ENCODE data around the gene GPR153.
A peak's percentile ranks its signal among the peaks of the same experiment; 100 is the strongest.

The GPR153 gene

DNA sequence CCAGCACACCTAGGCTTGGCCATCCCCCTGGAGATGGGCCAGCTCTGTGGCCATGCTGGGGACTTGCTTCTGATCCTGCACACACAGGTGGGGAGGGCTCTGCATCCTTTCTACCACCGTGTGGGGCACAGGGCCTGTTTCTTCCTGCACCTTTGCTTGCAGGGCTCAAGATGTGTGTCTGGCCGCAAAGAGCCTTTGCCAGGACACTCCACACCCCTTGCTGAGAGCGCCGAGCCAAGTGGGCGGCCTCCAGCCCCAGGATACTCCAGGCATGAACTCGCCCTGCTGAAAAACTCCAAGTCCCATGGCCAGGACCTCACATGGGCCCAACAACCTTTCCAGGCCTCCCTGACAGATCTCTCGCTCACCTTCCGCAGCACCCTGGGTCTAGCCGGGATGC is 11.6 kb upstream of the GPR153 start:
- H3K27ac ChIP-seq: peak overlapping the region; percentile 54
- ChIA-PET POLR2A (ENCODE audit: low non-redundant PET) (no interaction called here), CTCF (no interaction called here)
- no peak for DNase-seq (ENCODE audit: low spot score)
- TF ChIP-seq, protein P1, sequence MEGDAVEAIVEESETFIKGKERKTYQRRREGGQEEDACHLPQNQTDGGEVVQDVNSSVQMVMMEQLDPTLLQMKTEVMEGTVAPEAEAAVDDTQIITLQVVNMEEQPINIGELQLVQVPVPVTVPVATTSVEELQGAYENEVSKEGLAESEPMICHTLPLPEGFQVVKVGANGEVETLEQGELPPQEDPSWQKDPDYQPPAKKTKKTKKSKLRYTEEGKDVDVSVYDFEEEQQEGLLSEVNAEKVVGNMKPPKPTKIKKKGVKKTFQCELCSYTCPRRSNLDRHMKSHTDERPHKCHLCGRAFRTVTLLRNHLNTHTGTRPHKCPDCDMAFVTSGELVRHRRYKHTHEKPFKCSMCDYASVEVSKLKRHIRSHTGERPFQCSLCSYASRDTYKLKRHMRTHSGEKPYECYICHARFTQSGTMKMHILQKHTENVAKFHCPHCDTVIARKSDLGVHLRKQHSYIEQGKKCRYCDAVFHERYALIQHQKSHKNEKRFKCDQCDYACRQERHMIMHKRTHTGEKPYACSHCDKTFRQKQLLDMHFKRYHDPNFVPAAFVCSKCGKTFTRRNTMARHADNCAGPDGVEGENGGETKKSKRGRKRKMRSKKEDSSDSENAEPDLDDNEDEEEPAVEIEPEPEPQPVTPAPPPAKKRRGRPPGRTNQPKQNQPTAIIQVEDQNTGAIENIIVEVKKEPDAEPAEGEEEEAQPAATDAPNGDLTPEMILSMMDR (conservative IDR thresholded peaks at IDR 0.05; ENCODE audit: low read depth): no peak

DNA sequence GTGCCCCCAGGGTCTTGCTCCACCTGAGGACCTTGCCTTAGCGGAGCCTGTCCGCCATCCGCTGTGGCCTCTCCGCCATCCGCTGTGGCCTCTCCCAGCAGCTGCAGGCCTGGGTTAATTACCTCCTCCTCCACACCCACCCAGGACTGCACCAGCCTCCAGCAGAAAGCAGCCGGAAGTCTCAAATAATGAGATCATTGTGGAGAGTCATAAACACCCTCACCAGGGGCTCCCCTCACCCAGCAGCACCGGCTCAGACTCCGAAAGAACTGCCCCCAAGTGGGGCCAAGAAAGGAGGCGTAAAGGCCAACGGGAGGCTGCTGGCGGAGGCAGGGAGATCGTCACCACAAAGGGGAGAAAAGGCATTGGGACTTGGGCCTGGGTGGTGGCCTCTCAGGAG is 10.7 kb upstream of the GPR153 start:
- DNase-seq (ENCODE audit: low spot score): no peak
- TF ChIP-seq, protein P1 (conservative IDR thresholded peaks at IDR 0.05; ENCODE audit: low read depth): no peak
- no peak overlapping the region; the same call in 1 of the 2 replicates for H3K27ac ChIP-seq
- CTCF ChIA-PET: no interaction called here
- POLR2A ChIA-PET (ENCODE audit: low non-redundant PET): no interaction called here

DNA sequence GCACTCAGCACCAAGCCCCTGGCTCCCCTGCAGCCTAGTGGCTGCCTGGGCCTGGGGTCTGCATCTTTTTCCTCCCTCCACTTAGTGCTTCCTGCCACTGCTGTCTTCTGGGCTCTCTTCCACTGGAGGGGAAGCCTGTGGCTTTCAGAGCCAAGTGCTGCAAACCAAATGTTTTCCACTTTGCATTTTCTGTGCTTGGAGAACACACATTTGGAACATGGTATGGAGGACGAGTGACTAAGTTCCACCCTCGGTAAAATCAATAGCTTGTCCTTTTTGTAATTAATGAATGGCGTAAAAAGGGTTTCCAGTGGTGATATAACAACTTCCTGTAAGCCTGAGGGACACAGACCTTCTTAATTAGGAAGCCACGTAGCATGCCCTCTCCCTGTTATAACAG is 10.1 kb upstream of the GPR153 start:
- ChIA-PET POLR2A (ENCODE audit: low non-redundant PET) (no interaction called here), CTCF (no interaction called here)
- no peak for DNase-seq (ENCODE audit: low spot score)
- H3K27ac ChIP-seq: peak overlapping the region; percentile 90; the same call in 1 of the 2 replicates
- TF ChIP-seq, protein P1 (conservative IDR thresholded peaks at IDR 0.05; ENCODE audit: low read depth): no peak

DNA sequence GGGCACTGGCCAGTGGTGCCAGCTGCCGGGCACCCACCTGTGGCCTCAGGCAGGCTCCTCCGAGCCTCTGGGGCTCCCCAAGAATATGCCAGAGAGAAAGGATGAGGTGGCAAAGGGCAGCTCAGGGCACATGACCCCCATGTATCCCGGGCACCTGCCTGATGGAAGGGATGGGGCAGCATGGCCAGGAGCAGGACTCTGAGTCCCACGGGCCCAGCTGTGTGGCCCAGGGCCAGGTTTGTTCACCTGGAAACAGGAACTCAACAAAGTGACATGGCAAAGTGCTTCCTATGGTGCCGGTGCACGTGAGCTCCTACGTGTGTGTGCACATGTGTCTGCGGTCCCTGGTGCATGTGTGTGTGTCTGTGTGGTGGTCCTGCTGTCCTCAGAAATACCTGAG is 9.5 kb upstream of the GPR153 start:
- POLR2A ChIA-PET (ENCODE audit: low non-redundant PET): no interaction called here
- TF ChIP-seq, protein P1 (conservative IDR thresholded peaks at IDR 0.05; ENCODE audit: low read depth): no peak
- CTCF ChIA-PET: no interaction called here
- no peak for DNase-seq (ENCODE audit: low spot score)
- peak overlapping the region; percentile 90 for H3K27ac ChIP-seq

DNA sequence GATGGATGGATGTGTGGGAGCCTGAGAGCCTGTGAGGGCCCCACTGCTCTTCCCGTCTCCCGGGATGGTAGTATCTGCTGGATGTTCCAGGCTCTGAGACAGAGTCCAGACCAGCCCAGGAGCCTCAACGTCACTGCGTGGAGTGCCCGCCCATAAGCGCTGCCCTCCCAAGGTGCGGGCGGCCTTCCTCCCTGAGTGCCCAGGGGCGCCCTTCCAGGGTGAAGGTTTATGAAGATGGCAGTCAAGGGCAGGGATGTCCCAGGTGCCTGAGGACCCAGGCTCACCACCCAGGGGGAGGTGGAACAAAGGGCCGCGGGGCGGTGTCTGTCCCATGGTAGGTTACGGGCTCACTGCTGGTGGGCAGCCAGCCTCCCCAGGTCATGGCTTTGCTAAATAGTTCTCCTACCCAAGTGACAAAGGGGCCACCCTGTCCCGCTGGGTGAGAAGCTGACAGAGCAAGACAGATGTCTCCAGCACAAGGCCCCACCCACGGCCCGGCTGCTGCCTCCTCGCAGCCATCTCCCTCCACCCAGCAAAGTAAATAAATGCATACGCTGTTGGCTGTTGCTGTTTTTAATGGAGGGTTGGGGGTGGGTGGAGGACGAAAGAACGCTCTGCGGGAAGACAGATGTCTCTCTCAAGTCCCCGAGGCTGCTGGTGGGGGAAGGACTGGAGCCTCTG is 9.0 kb upstream of the GPR153 start:
- TF ChIP-seq, protein P1 (conservative IDR thresholded peaks at IDR 0.05; ENCODE audit: low read depth): no peak
- CTCF ChIA-PET: interaction anchor here (1.1 kb wide), 1 partner anchor 11 kb away, joined by 3 read pairs; no protein-coding TSS in a partner anchor
- peak overlapping the region; percentile 90 for H3K27ac ChIP-seq
- POLR2A ChIA-PET (ENCODE audit: low non-redundant PET): no interaction called here
- DNase-seq (ENCODE audit: low spot score): no peak

DNA sequence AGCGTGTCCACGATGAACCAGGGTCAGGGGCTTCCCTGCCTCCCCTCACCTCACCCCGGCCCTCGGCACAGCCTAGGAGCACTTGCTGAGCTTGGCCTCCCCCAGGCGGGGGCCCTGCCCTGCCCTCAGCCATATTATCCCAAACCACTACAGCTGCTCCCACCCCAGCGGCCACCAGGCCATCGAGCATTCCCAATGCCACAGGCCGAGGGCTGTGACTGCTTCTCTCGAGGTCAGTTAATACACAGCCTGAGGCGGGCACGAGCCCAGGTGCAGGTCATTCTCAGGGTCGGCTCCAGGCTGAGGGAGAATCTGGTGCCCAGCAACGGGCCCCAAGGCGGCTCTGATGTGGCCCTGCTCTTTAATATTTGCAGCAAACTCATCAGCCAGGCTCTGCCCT is 8.4 kb upstream of the GPR153 start:
- CTCF ChIA-PET: interaction anchor here (1.1 kb wide), 1 partner anchor 10 kb away, joined by 3 read pairs; no protein-coding TSS in a partner anchor
- TF ChIP-seq, protein P1 (conservative IDR thresholded peaks at IDR 0.05; ENCODE audit: low read depth): no peak
- peak overlapping the region; percentile 90 for H3K27ac ChIP-seq
- POLR2A ChIA-PET (ENCODE audit: low non-redundant PET): no interaction called here
- no peak for DNase-seq (ENCODE audit: low spot score)
